Motor neuron (in vitro differentiated cells): ENCODE data around the gene HOXB6. TPM values are rescaled to one million over a fixed set of nuclear protein-coding genes. Genes with fewer than 3 reads are reported as not detected.

Experiments
- ATAC-seq, 8 experiments: fragments of 200-7000 bp; cut with Tn5 transposase; replicated peaks in 6 of 8; 2 replicates each; pipeline ENCODE4 v1.8.0; 2021; ENCODE audit warnings: mild to moderate bottlenecking in 8 of 8, moderate library complexity in 8 of 8
- H3K27ac ChIP-seq, 2 donors: fragments of 250-450 bp; sonication (Bioruptor Pico); 2 replicates each; pipeline ENCODE4 v1.9.0; 2021; ENCODE audit warnings: antibody characterized with exemption in 2 of 2, mild to moderate bottlenecking in 2 of 2, moderate library complexity in 1 of 2
- H3K4me1 ChIP-seq, 2 donors: fragments of 250-450 bp; sonication (Bioruptor Pico); replicated peaks in 1 of 2; 2 replicates each; pipeline ENCODE4 v1.6.1; 2021; ENCODE audit warnings: antibody characterized with exemption in 2 of 2, mild to moderate bottlenecking in 2 of 2, moderate library complexity in 1 of 2
- H3K4me3 ChIP-seq, 5 donors: fragments of 250-450 bp; sonication (Bioruptor Pico); 2 replicates each; pipeline ENCODE4 v1.9.0; 2021; ENCODE audit warnings: antibody characterized with exemption in 5 of 5, mild to moderate bottlenecking in 5 of 5, moderate library complexity in 4 of 5
- WGBS, 10 experiments: fragments of 450-650 bp; shearing (Covaris generic); methylation state at CpG; one replicate each; pipeline ENCODE4 v1.0.0; 2022; 5-methylcytosine and 5-hydroxymethylcytosine counted together
- in situ Hi-C, 9 experiments: fragments of 400-800 bp; cut with MboI; loops; one replicate each; pipeline ENCODE4 v1.15.0; 2021; ENCODE audit warnings: low sequenced_read_pairs in 9 of 9, low pct_unique_long_range_greater_than_20kb in 2 of 9; ENCODE audit not compliant: unreplicated experiment in 9 of 9
- total RNA-seq, 8 experiments: library from RNA; unstranded; fragments of 300-600 nt; gene quantifications; 2 replicates each; pipeline versions ENCODE4 v1.2.3 to v1.2.4, GENCODE V29; 2022

HOXB6 gene
- total RNA-seq, 8 experiments from 2014 or later: 7.1 to 75.2 (median 35.3) TPM

DNA sequence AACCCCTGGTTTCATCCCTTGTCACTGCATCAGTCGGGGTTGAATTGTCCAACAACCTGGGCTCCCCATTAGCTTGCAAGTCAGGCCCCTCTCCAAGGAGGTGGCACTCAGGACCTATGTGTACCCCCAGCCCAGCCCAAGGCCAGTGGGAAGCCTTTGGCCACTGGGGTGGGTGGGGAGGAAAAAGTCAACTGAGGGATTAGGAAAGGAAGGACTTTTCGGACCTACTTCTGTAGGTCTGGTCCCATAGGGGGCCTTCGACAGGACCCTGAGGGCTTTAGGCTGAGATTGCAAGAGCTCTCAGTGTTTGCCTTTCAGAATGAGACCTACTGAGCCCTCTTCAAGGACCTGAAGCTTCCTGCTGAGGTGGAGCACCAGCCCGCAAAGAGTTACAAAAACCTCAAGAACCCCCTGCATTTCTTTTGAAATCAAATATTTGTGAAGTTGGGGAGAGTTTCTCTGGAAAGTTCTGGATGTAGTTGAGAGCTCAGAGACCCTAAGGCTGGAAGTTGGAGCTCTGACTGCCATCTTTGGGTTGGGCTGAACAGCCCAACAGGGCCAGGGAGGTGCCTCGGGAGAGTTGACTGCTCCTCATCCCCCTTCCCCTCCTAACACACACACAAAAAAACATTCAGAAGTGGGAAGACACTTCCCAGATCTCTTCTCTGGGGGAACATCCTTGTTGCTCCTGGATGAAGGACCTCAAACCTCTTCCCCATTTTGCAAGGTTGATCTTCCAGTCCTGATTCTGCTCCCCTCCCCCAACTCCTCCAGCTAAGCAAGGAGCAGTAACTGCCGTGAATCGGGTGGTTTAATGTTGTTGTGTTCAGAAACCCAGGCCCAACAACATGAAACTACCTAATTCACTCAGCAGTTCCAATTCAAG is 27.1 kb upstream of the HOXB6 start:
- H3K27ac ChIP-seq: no peak overlapping the region
- 0 to 40% (median 20%) methylated on average over 1 to 4 of the region's 7 CpGs; no CpG with 5 or more reads in 3 of the 10 experiments for WGBS, 10 experiments
- H3K4me1 ChIP-seq: peaks cover 16 to 25% of the 10 kb centered on the region in 2 donors
- no peak overlapping the region for H3K4me3 ChIP-seq
- no peak for ATAC-seq
- in situ Hi-C loops: loop anchor here in 1 of 9 experiments (25.0 kb wide), 1 partner anchor 105 kb away; the partner anchor contains the start of gene HOXB13

DNA sequence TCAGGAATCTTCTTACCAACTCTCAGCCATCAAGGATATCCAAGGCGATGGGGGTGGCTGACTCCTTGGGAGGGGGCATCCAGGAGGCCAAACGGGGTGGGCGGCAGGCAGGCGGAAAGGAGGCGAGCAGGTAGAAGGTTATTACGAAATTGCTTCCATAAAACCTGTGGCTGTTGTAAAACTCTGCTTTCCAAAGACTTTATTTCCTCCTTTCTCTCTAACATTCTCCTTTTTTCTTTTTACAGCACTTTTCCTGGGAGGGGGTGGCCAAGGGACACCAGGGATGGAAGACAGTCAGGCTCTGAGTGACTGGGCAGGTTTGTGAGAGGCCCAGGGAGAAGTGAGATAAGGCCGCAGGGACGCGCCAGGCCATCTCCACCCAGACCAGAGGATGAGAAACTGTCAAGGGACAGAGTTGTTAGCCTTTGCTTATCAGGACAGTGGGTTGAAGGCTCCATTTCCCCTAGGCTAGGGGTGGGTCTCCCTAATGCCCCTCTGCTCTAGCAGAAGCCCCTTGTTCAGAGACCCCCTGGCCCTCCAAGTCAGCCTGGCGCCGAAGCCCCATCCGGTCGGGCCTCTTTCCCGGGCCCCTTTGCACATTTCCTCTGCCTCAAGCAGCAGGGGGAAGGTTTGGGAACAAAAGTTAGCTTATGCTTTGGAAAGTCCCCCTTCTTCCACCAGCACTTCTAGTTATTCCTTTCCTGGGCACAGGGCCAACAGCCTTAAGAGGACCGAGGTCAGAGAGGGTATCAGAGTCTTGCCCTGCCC is 26.3 kb upstream of the HOXB6 start:
- peaks cover 15 to 24% of the 10 kb centered on the region in 2 donors for H3K4me1 ChIP-seq
- no peak overlapping the region for H3K4me3 ChIP-seq
- in situ Hi-C loops: loop anchor here in 1 of 9 experiments (25.0 kb wide), 1 partner anchor 106 kb away; the partner anchor contains the start of gene HOXB13
- ATAC-seq: no peak
- 18 to 100% (median 45%) methylated on average over 1 to 7 of the region's 15 CpGs; no CpG with 5 or more reads in 1 of the 10 experiments for whole genome bisulfite sequencing, 10 experiments
- H3K27ac ChIP-seq: no peak overlapping the region

- 17 to 86% (median 43%) methylated on average over 3 to 13 of the region's 15 CpGs; no CpG with 5 or more reads in 1 of the 10 experiments for WGBS, 10 experiments
- H3K4me3 ChIP-seq: no peak overlapping the region
- in situ Hi-C loops: loop anchor here in 1 of 9 experiments (25.0 kb wide), 1 partner anchor 107 kb away; the partner anchor contains the start of gene HOXB13
- peaks cover 15 to 23% of the 10 kb centered on the region in 2 donors for H3K4me1 ChIP-seq
- no peak for ATAC-seq
- no peak overlapping the region for H3K27ac ChIP-seq
These were observed 25.5 kb upstream of the HOXB6 start for GRCh38 chr17:48630009-48630924.

- Histone ChIP-seq H3K4me1 (peaks cover 15 to 23% of the 10 kb centered on the region in 2 donors), H3K27ac (no peak overlapping the region), H3K4me3 (no peak overlapping the region)
- WGBS, 10 experiments: 0 to 49% (median 30%) methylated on average over 1 to 5 of the region's 5 CpGs; no CpG with 5 or more reads in 2 of the 10 experiments
- in situ Hi-C loops: loop anchor here in 2 of 9 experiments (10.0 to 25.0 kb wide), 2 partner anchors 108 to 475 kb away; partner anchors contain the start of gene HOXB13 (in 1 of the 2)
- ATAC-seq: no peak
These were observed 24.6 kb upstream of the HOXB6 start for GRCh38 chr17:48629411-48629759.

GRCh38 chr17:48628649-48629410 is 24.0 kb upstream of the HOXB6 start:
- Histone ChIP-seq H3K4me3 (no peak overlapping the region), H3K4me1 (peaks cover 15 to 23% of the 10 kb centered on the region in 2 donors), H3K27ac (no peak overlapping the region)
- in situ Hi-C loops: loop anchor here in 2 of 9 experiments (10.0 to 25.0 kb wide), 2 partner anchors 108 to 474 kb away; partner anchors contain the start of gene HOXB13 (in 1 of the 2)
- 7 to 80% (median 34%) methylated on average over 1 to 5 of the region's 5 CpGs; no CpG with 5 or more reads in 2 of the 10 experiments for WGBS, 10 experiments
- no peak for ATAC-seq

DNA sequence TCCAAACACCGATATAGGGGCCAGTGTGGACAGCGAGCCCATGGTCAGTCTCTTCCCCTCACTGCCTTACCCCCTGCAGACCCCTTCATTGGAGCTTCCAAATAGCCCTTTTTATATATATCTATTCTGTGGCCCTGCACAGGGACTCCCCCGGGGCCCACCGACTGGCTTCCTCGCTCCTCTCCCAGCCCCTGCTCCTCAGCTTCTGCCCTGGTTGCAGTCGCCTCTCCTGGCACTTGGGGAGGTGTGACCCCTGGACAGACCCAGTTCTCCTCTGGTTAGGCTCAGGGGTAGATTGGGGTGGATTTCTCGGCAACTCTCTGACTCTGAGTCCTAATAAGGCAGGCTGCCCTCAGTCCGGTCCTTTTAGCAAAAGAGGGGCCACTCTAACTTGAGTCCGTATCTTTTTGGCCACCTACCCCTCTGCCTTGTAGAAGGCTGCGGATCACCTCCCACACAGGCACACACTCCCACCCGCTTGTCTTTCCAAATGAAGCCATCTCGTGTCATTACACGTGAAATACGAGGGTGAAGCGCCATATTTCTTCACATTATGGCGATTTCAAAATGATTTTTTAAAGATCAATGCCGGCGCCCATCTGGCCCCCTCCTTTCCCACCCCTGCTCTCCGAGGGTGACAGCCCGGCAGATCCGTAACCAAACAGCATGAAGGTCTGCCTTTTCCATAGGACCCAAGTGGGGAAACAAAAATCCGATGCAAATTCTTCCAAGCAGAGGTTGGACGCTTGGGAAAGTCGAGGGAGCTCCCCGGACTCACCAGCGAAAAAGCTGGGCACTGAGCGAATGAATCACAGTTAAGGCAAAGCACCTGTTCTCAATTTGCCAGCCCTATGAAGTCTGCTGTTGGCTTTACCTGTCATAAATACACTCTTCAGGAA is 23.1 kb upstream of the HOXB6 start:
- peak overlapping the region; percentile 88 to 96 for H3K27ac ChIP-seq
- peak overlapping the region in 1 of 5 donors; percentile 80 for H3K4me3 ChIP-seq
- peaks cover 15 to 23% of the 10 kb centered on the region in 2 donors for H3K4me1 ChIP-seq
- in situ Hi-C loops: loop anchor here in 2 of 9 experiments (10.0 to 25.0 kb wide), 2 partner anchors 109 to 473 kb away; partner anchors contain the start of gene HOXB13 (in 1 of the 2)
- 7 to 53% (median 29%) methylated on average over 2 to 14 of the region's 27 CpGs for WGBS, 10 experiments
- ATAC-seq: no peak

DNA sequence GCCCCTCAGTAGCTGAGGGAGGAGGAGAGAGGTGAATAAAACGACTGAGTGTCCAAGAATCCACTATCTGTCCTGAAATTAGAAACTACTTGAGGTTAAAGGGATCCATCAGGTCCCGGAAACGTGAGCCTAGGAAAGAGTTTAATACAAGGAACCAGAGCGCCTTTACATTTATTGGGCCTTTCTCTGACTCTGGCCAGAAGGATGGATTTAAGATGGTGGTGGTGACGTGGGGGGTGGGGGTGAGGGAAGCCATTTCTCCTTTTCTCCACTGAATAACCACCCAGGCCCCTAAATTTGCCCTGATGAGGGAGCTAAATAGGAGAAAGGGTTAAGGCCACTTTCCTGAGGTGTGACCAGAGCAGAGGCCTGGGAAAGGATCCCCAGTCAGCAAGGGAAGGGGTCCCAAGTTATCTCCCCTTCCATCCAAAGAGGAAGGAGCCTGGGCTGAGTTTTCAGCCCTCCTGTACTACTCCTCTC is 22.4 kb upstream of the HOXB6 start:
- 5 to 25% (median 12%) methylated on average over 1 to 5 of the region's 5 CpGs; no CpG with 5 or more reads in 4 of the 10 experiments for WGBS, 10 experiments
- ATAC-seq: peak in 2 of 8 experiments; percentile 0
- Histone ChIP-seq H3K27ac (peak overlapping the region; percentile 88 to 96), H3K4me1 (peaks cover 15 to 30% of the 10 kb centered on the region in 2 donors), H3K4me3 (peak overlapping the region; percentile 53 to 92 (median 80))
- in situ Hi-C loops: loop anchor here in 2 of 9 experiments (10.0 to 25.0 kb wide), 2 partner anchors 110 to 472 kb away; partner anchors contain the start of gene HOXB13 (in 1 of the 2)

- in situ Hi-C loops: loop anchor here in 2 of 9 experiments (10.0 to 25.0 kb wide), 2 partner anchors 111 to 472 kb away; partner anchors contain the start of gene HOXB13 (in 1 of the 2)
- peak within 1 kb of the TSS; percentile 88 to 96 for H3K27ac ChIP-seq
- peak within 1 kb of the TSS; percentile 53 to 92 (median 80) for H3K4me3 ChIP-seq
- WGBS, 10 experiments: 0 to 11% (median 0%) methylated on average over 1 to 2 of the region's 50 CpGs; no CpG with 5 or more reads in 5 of the 10 experiments
- peak; percentile 14 to 88 (median 82) for ATAC-seq
- H3K4me1 ChIP-seq: peaks cover 15 to 37% of the 10 kb centered on the region in 2 donors
These were observed 21.7 kb upstream of the HOXB6 start, which contains the start of gene HOXB9 for GRCh38 chr17:48626245-48627117. Gene HOXB9, minus strand, starts transcription at chr17:48626358. Its CDS starts 89 bp downstream, at chr17:48626269.

DNA sequence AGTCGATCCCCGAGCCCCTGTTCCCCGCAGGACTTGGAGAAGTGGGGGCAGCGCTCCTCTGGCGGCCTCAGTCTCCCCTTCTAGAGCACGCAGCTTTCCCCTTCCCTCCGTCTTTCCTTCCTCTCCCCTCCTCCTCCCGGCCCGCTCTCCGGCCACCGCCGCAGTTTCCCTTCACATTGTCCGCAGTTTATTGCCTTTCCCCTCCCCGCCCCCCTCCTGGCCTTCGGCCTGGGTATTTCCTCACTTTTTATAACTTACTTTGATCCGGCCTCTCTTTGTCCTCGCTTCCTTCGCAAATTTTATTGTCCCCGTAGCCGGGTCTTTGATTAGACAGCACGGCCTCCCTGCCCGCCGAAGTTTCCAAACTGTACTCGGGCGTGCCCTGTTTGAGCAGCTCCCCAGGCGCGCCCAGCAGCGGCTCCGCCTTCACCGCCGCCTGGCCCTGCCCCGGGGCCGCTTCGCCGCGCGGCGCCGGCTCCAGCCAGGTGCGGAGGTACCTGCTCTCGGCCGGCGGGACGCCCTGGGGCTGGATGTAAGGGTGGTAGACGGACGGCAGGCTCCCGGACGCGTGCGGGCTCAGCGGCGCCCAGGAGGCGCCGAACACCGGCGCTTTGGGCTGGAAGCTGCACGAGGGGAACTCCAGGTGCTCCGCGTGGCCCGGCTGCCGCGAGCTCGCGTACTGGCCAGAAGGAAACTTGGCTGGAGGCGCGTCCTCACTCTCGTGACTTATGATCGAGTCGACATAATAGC is 20.9 kb upstream of the HOXB6 start:
- peak overlapping the region; percentile 53 to 92 (median 80) for H3K4me3 ChIP-seq
- WGBS, 10 experiments: 0% methylated on average over 3 to 29 of the region's 69 CpGs; no CpG with 5 or more reads in 8 of the 10 experiments
- H3K4me1 ChIP-seq: peaks cover 17 to 45% of the 10 kb centered on the region in 2 donors
- peak overlapping the region; percentile 71 to 96 for H3K27ac ChIP-seq
- ATAC-seq: peak; percentile 0 to 84 (median 46)
- in situ Hi-C loops: loop anchor here in 2 of 9 experiments (10.0 to 25.0 kb wide), 2 partner anchors 112 to 471 kb away; partner anchors contain the start of gene HOXB13 (in 1 of the 2)
